H1 (cell line): Measurements from ENCODE around the gene ALDH1B1. TPM values are rescaled to one million over a fixed set of nuclear protein-coding genes. Genes with fewer than 3 reads are reported as not detected.

Source experiments
- CTCF ChIA-PET: fragments of 300-600 bp; sonication (Branson Sonifier 250); formaldehyde crosslinking; loops from one replicate; lab custom pipeline; 2021; ENCODE audit not compliant: partially characterized antibody; lab: Charles Lee
- POLR2A ChIA-PET: fragments of 300-600 bp; sonication (Branson Sonifier 250); formaldehyde crosslinking; loops from one replicate; lab custom pipeline; 2021; ENCODE audit warnings: inconsistent platforms; ENCODE audit not compliant: partially characterized antibody; lab: Charles Lee
- DNase-seq, 2 experiments: peaks; one replicate each; pipeline versions ENCODE4 v3.0.0 to v3.0.0-alpha.2; 2010 to 2022; ENCODE audit warnings: low spot score in 2 of 2, low read depth in 1 of 2, mixed read lengths in 1 of 2
- FAIRE-seq: peaks from 2 replicates; lab custom pipeline; 2011; peaks lifted over from hg19 to GRCh38; lab: Jason Lieb, UNC
- H2AFZ ChIP-seq: 2 replicates; pipeline ENCODE4 v1.8.1; 2012; ENCODE audit warnings: low read length, inconsistent platforms
- H2AK5ac ChIP-seq: 2 replicates; pipeline ENCODE4 v1.6.1; 2013; ENCODE audit warnings: low read depth, low read length
- H2BK120ac ChIP-seq: replicated peaks from 2 replicates; pipeline ENCODE3; 2013; ENCODE audit warnings: low read depth, low read length, inconsistent platforms
- H2BK12ac ChIP-seq: 2 replicates; pipeline ENCODE4 v1.6.1; 2013; ENCODE audit warnings: low read depth, low read length
- H2BK15ac ChIP-seq: 2 replicates; pipeline ENCODE4 v1.6.1; 2013; ENCODE audit warnings: low read length
- H2BK20ac ChIP-seq: 2 replicates; pipeline ENCODE4 v1.6.1; 2013; ENCODE audit warnings: low read length
- H2BK5ac ChIP-seq: 2 replicates; pipeline ENCODE4 v1.6.1; 2013; ENCODE audit warnings: low read depth, low read length
- H3K14ac ChIP-seq: 2 replicates; pipeline ENCODE4 v1.6.1; 2013; ENCODE audit warnings: inconsistent platforms; ENCODE audit not compliant: insufficient read length
- H3K18ac ChIP-seq: 2 replicates; pipeline ENCODE4 v1.6.1; 2013; ENCODE audit warnings: low read length; ENCODE audit errors: extremely low read depth
- H3K23ac ChIP-seq: 2 replicates; pipeline ENCODE4 v1.6.1; 2013; ENCODE audit warnings: inconsistent platforms; ENCODE audit not compliant: insufficient read length
- H3K23me2 ChIP-seq: 2 replicates; pipeline ENCODE4 v1.6.1; 2013; ENCODE audit warnings: low read depth, low read length
- H3K27ac ChIP-seq: 2 replicates; pipeline ENCODE4 v1.6.1; 2011; ENCODE audit warnings: low read depth, low read length, inconsistent platforms
- H3K27me3 ChIP-seq, 4 experiments: replicated peaks in 1 of 4; 1 replicate in 1 of 4; 2 replicates in 3 of 4; pipeline versions ENCODE4 v1.6.1 to v1.8.1; 2011 to 2013; ENCODE audit warnings: low read length in 3 of 4, mild to moderate bottlenecking in 3 of 4, inconsistent platforms in 2 of 4, mixed read lengths in 2 of 4, moderate library complexity in 1 of 4; ENCODE audit not compliant: control insufficient read depth in 3 of 4, insufficient read depth in 3 of 4; ENCODE audit errors: extremely low read depth in 1 of 4
- H3K36me3 ChIP-seq, 4 experiments: 2 replicates each; pipeline versions ENCODE4 v1.6.1 to v1.8.1; 2011 to 2013; ENCODE audit warnings: mild to moderate bottlenecking in 4 of 4, low read length in 3 of 4, moderate library complexity in 2 of 4, control low read depth in 1 of 4, inconsistent platforms in 1 of 4; ENCODE audit not compliant: insufficient read depth in 4 of 4, control insufficient read depth in 2 of 4
- H3K4ac ChIP-seq: replicated peaks from 2 replicates; pipeline ENCODE3; 2013; ENCODE audit warnings: low read length, low read depth, mixed read lengths, inconsistent platforms; ENCODE audit not compliant: insufficient read length
- H3K4me1 ChIP-seq, 4 experiments: replicated peaks in 1 of 4; 1 replicate in 1 of 4; 2 replicates in 3 of 4; pipeline versions ENCODE4 v1.6.1 to v1.8.1; 2011 to 2013; ENCODE audit warnings: low read length in 3 of 4, inconsistent platforms in 2 of 4, mixed read lengths in 1 of 4; ENCODE audit not compliant: insufficient read depth in 4 of 4, control insufficient read depth in 3 of 4
- H3K4me2 ChIP-seq, 2 experiments: 2 replicates each; pipeline versions ENCODE4 v1.6.1 to v1.8.1; 2011 to 2013; ENCODE audit warnings: low read depth in 2 of 2, low read length in 2 of 2, control low read depth in 1 of 2, inconsistent platforms in 1 of 2, mild to moderate bottlenecking in 1 of 2; ENCODE audit not compliant: insufficient read depth in 1 of 2
- H3K4me3 ChIP-seq, 4 experiments: fragments of 200-600, 300-600 bp in 1 of 4; sonication (generic), shearing (Covaris generic), sonication (Bioruptor Twin) in 1 of 4; 2 replicates each; pipeline versions ENCODE4 v1.5.1 to v1.8.1; 2011 to 2016; ENCODE audit warnings: low read length in 4 of 4, low read depth in 3 of 4, control low read depth in 2 of 4, inconsistent platforms in 2 of 4, mild to moderate bottlenecking in 2 of 4, mixed read lengths in 1 of 4, moderate library complexity in 1 of 4; ENCODE audit not compliant: insufficient read depth in 2 of 4; ENCODE audit errors: extremely low read depth in 1 of 4
- H3K56ac ChIP-seq: replicated peaks from 2 replicates; pipeline ENCODE3; 2013; ENCODE audit warnings: low read depth, mild to moderate bottlenecking, mixed read lengths, low read length, inconsistent platforms; ENCODE audit not compliant: insufficient read length
- H3K79me1 ChIP-seq: 2 replicates; pipeline ENCODE4 v1.6.1; 2013; ENCODE audit warnings: low read depth, low read length, control low read depth
- H3K79me2 ChIP-seq, 2 experiments: 2 replicates each; pipeline versions ENCODE4 v1.6.1 to v1.8.1; 2012 to 2013; ENCODE audit warnings: low read length in 2 of 2, mild to moderate bottlenecking in 2 of 2, inconsistent platforms in 1 of 2; ENCODE audit not compliant: insufficient read depth in 2 of 2, control insufficient read depth in 1 of 2
- H3K9ac ChIP-seq, 4 experiments: replicated peaks in 1 of 4; 1 replicate in 1 of 4; 2 replicates in 3 of 4; pipeline versions ENCODE4 v1.6.1 to v1.8.1; 2011 to 2013; ENCODE audit warnings: low read depth in 3 of 4, low read length in 3 of 4, control low read depth in 2 of 4, mild to moderate bottlenecking in 2 of 4, moderate library complexity in 2 of 4, inconsistent platforms in 1 of 4; ENCODE audit errors: extremely low read depth in 1 of 4
- H3K9me3 ChIP-seq, 2 experiments: 2 replicates each; pipeline versions ENCODE4 v1.6.1 to v1.8.1; 2012 to 2013; ENCODE audit warnings: mild to moderate bottlenecking in 2 of 2, moderate library complexity in 2 of 2, control low read depth in 1 of 2, inconsistent platforms in 1 of 2, low read depth in 1 of 2, low read length in 1 of 2, mixed read lengths in 1 of 2; ENCODE audit not compliant: insufficient read depth in 2 of 2
- H4K20me1 ChIP-seq, 2 experiments: replicated peaks in 1 of 2; 2 replicates each; pipeline versions ENCODE3 to v1.8.1; 2011 to 2013; ENCODE audit warnings: inconsistent platforms in 2 of 2, low read length in 2 of 2, mild to moderate bottlenecking in 1 of 2; ENCODE audit not compliant: insufficient read depth in 2 of 2, control insufficient read depth in 1 of 2
- H4K5ac ChIP-seq: 2 replicates; pipeline ENCODE4 v1.6.1; 2013; ENCODE audit warnings: low read length, low read depth, mixed read lengths, inconsistent platforms; ENCODE audit not compliant: insufficient read length
- H4K8ac ChIP-seq: 2 replicates; pipeline ENCODE4 v1.8.0; 2013; ENCODE audit warnings: mild to moderate bottlenecking, moderate library complexity, low read length, inconsistent platforms; ENCODE audit not compliant: insufficient read depth; ENCODE audit errors: extremely low read depth
- H4K91ac ChIP-seq: replicated peaks from 2 replicates; pipeline ENCODE3; 2013; ENCODE audit warnings: low read length, mixed read lengths, inconsistent platforms; ENCODE audit not compliant: insufficient read length
- EZH2 ChIP-seq: fragments of 200-600 bp; sonication (generic); IDR thresholded peaks from 2 replicates; pipeline ENCODE4 v1.7.1; 2012; ENCODE audit warnings: low read depth, mild to moderate bottlenecking, moderate library complexity, low read length, inconsistent platforms; ENCODE audit not compliant: severe bottlenecking
- MAFK ChIP-seq: IDR thresholded peaks from 2 replicates; pipeline ENCODE4 v1.6.1; 2012; ENCODE audit warnings: low read depth, mild to moderate bottlenecking, improper control_type of control experiment, low read length
- SIRT6 ChIP-seq: IDR thresholded peaks from one replicate; pipeline ENCODE4 v1.7.1; 2012; ENCODE audit warnings: low read length, inconsistent platforms
- WGBS, 2 experiments: shearing (Covaris generic) in 1 of 2; methylation state at CpG; one replicate each; pipeline versions ENCODE4 v1.1.6 to v1.1.7; 2013 to 2015; ENCODE audit warnings: low lambda C conversion rate in 2 of 2, mixed read lengths in 2 of 2, inconsistent platforms in 1 of 2, low coverage in 1 of 2, missing lambda C conversion rate in 1 of 2; ENCODE audit not compliant: insufficient replicate concordance in 2 of 2, insufficient coverage in 1 of 2, insufficient read length in 1 of 2; ENCODE audit errors: extremely low coverage in 1 of 2, missing lambda C conversion rate in 1 of 2; 5-methylcytosine and 5-hydroxymethylcytosine counted together
- polyA plus RNA-seq, 7 experiments: library from polyadenylated mRNA; depleted of rRNA in 3 of 7; stranded (reverse) in 5 of 7; unstranded in 2 of 7; fragments of >200 nt in 5 of 7; fragments of 200-250 nt in 2 of 7; gene quantifications; 1 replicate in 5 of 7; 2 replicates in 1 of 7; 4 replicates in 1 of 7; pipeline versions ENCODE4 v1.2.1 to v1.2.3, GENCODE V29; 2011 to 2013; ENCODE audit warnings: missing spikeins in 2 of 7, mixed read lengths in 2 of 7
- total RNA-seq: library from RNA; stranded (reverse); fragmentation: NEBNext Ultra II Directional; extraction: Animal tissue kit (Norgen Biotek cat#: 25700); gene quantifications from 2 replicates; pipeline ENCODE4 v1.2.1, GENCODE V29; 2021

The ALDH1B1 gene
- total and polyA plus RNA-seq, 2 of the 8 experiments (the other 6 are each of a cell fraction or from before 2014, with no cell fraction given) = 41.6 to 78.7 TPM

DNA sequence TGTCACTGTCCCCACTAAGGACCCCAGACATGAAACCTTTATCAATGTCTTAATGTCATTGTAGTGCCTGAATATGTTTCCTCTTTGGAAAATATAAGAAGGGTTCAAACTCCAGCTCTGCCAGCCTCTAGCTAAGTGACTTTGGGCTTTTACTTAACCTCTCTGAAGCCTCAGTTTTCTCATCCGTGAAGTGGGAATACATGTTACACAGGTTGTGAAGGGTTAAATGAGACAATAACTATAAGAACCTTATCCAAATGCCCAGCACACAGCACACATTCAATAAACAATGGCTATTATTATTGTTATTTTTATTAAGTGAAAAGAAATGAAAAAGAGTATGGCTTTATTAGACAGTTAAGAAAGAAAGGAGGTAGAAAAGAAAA is 47.4 kb downstream of the ALDH1B1 start:
- no peaks in the 10 kb centered on the region for H3K23me2 ChIP-seq
- no peak overlapping the region for H3K9ac ChIP-seq
- ChIA-PET CTCF (interaction anchor here (1.6 to 5.0 kb wide), 3 partner anchors 9 to 23 kb away, joined by 4 to 50 read pairs (median 6); no protein-coding TSS in a partner anchor), POLR2A (no interaction called here)
- no peaks in the 10 kb centered on the region for H3K4me1 ChIP-seq
- H3K14ac ChIP-seq = no peak overlapping the region
- H2BK5ac ChIP-seq = no peak overlapping the region
- H4K20me1 ChIP-seq = no peaks in the 10 kb centered on the region
- H3K36me3 ChIP-seq = no peaks in the 10 kb centered on the region
- no peak overlapping the region for H2BK15ac ChIP-seq
- no peaks in the 10 kb centered on the region for H3K79me1 ChIP-seq
- H4K91ac ChIP-seq = no peak overlapping the region
- WGBS, 2 experiments = 95% methylated on average over 1 of the region's 1 CpG; no CpG with 5 or more reads in 1 of the 2 experiments
- H2BK12ac ChIP-seq = no peak overlapping the region
- no peak overlapping the region for H2BK20ac ChIP-seq
- no peak overlapping the region for H4K5ac ChIP-seq
- H2AFZ ChIP-seq = no peak overlapping the region
- H3K4ac ChIP-seq = no peak overlapping the region
- no peaks in the 10 kb centered on the region for H3K27me3 ChIP-seq
- no peak overlapping the region for H4K8ac ChIP-seq
- 0 out of 4 replicates have a peak, but pooled peaks cover 0 to 5% of the 10 kb centered on the region in 2 experiments for H3K9me3 ChIP-seq
- H2AK5ac ChIP-seq = no peak overlapping the region
- no peak overlapping the region for H3K27ac ChIP-seq
- H3K23ac ChIP-seq = no peak overlapping the region
- H3K4me3 ChIP-seq = no peak overlapping the region
- DNase-seq (no peak), FAIRE-seq (no peak)
- no peaks in the 10 kb centered on the region for H3K79me2 ChIP-seq
- no peak overlapping the region for H3K4me2 ChIP-seq
- no peak overlapping the region for H2BK120ac ChIP-seq
- H3K18ac ChIP-seq = no peak overlapping the region
- TF ChIP-seq MAFK (no peak), SIRT6 (no peak), EZH2 (no peak)
- no peak overlapping the region for H3K56ac ChIP-seq
